A549 treated with CpdA at 1 μM for 4 hours (cell line): ENCODE measurements around the gene SMC1B. TPM values are rescaled to one million over a fixed set of nuclear protein-coding genes. Genes with fewer than 3 reads are reported as not detected.

Experiments
- total RNA-seq: library from RNA; stranded (reverse); fragments of 200-300 nt; extraction: Qiagen RNA extraction; gene quantifications from 5 replicates; pipeline ENCODE4 v1.2.3, GENCODE V29; 2022; ENCODE audit warnings: low read depth

The SMC1B gene
- 0.02 to 0.04 TPM in 2 of 5 replicates, not detected in the others for total RNA-seq

GRCh38 chr22:45413368-45414211, at the start of gene SMC1B, which contains the start of gene RIBC2:
Gene SMC1B, minus strand, starts transcription at chr22:45413599. Its CDS starts 32 bp downstream, at chr22:45413567.
Gene RIBC2, plus strand, starts transcription at chr22:45413693. Its CDS starts 194 bp downstream, at chr22:45413887.

GRCh38 chr22:45309422-45310227, 103.8 kb downstream of the SMC1B start, which contains the start of gene FAM118A:
Gene FAM118A, plus strand, starts transcription at chr22:45309934. Its CDS starts 12,446 bp downstream, at chr22:45322380.

Other genes starting within 250 kb of the SMC1B start
- gene NUP50, start 249.7 kb downstream of the SMC1B start, total RNA-seq: 25.0 to 33.8 TPM (median 28.9 TPM) in 5 replicates
- gene KIAA0930, start 172.7 kb downstream of the SMC1B start, total RNA-seq: 73.5 to 98.0 TPM (median 94.6 TPM) in 5 replicates
- gene UPK3A, start 128.7 kb downstream of the SMC1B start, total RNA-seq: not detected in 5 replicates
- gene FAM118A, start 103.7 kb downstream of the SMC1B start, total RNA-seq: 8.0 to 13.5 TPM (median 10.9 TPM) in 5 replicates
- 1.7 to 3.2 TPM (median 2.2 TPM) in 5 replicates for gene RIBC2, start 94 bp upstream of the SMC1B start, total RNA-seq
- 30.5 to 47.7 TPM (median 47.0 TPM) in 5 replicates for gene FBLN1, start 89.3 kb upstream of the SMC1B start, total RNA-seq